ENCODE data around the gene RABL6.

GRCh38 chr9:136856541-136857141, 48.9 kb downstream of the RABL6 start:
- TF ChIP-seq POLR2AphosphoS5 (IDR thresholded peaks at IDR 0.05) (no peak), CTCF (IDR thresholded peaks at IDR 0.05) (no peak), POLR2A (IDR thresholded peaks at IDR 0.05) (no peak), EP300 (IDR thresholded peaks at IDR 0.05) (no peak)

Measured in suprapubic skin (tissue), 4 donors.